Smooth muscle cell (in vitro differentiated cells): Measurements from ENCODE around the gene VSTM1. TPM values are rescaled to one million over a fixed set of nuclear protein-coding genes. Genes with fewer than 3 reads are reported as not detected.

Source experiments
- DNase-seq: peaks from one replicate; lab custom pipeline; 2025; ENCODE audit not compliant: unreplicated experiment; lab: John Stamatoyannopoulos, UW
- H2AFZ ChIP-seq: fragments of 200-600 bp; sonication (generic); 2 replicates; pipeline ENCODE4 v1.6.0; 2016; ENCODE audit warnings: antibody characterized with exemption, low read depth, mild to moderate bottlenecking
- H3F3A ChIP-seq: fragments of 200-600 bp; sonication (generic); 2 replicates; pipeline ENCODE4 v1.6.0; 2017; ENCODE audit warnings: antibody characterized with exemption, low read depth
- H3K27ac ChIP-seq: fragments of 200-600 bp; sonication (generic); 2 replicates; pipeline ENCODE4 v1.5.1; 2016; ENCODE audit warnings: low read depth, mild to moderate bottlenecking
- H3K27me3 ChIP-seq: fragments of 200-600 bp; sonication (generic); 2 replicates; pipeline ENCODE4 v1.6.1; 2016; ENCODE audit warnings: low read depth, mild to moderate bottlenecking
- H3K36me3 ChIP-seq: fragments of 200-600 bp; sonication (generic); 2 replicates; pipeline ENCODE4 v1.5.1; 2016; ENCODE audit warnings: low read depth
- H3K4me1 ChIP-seq: fragments of 200-600 bp; sonication (generic); 2 replicates; pipeline ENCODE4 v1.5.1; 2016; ENCODE audit warnings: low read depth
- H3K4me2 ChIP-seq: fragments of 200-600 bp; sonication (generic); 2 replicates; pipeline ENCODE4 v1.6.0; 2016; ENCODE audit warnings: mild to moderate bottlenecking
- H3K4me3 ChIP-seq: fragments of 200-600 bp; sonication (generic); 2 replicates; pipeline ENCODE4 v1.5.1; 2016; ENCODE audit warnings: mild to moderate bottlenecking
- H3K79me2 ChIP-seq: fragments of 200-600 bp; sonication (generic); 2 replicates; pipeline ENCODE4 v1.6.0; 2016; ENCODE audit warnings: low read depth, mild to moderate bottlenecking
- H3K9ac ChIP-seq: fragments of 200-600 bp; sonication (generic); 2 replicates; pipeline ENCODE4 v1.6.0; 2016; ENCODE audit warnings: low read depth
- H3K9me3 ChIP-seq: fragments of 200-600 bp; sonication (generic); replicated peaks from 2 replicates; pipeline ENCODE4 v1.5.1; 2016; ENCODE audit warnings: low read depth
- H4K20me1 ChIP-seq: fragments of 200-600 bp; sonication (generic); 2 replicates; pipeline ENCODE4 v1.6.0; 2016; ENCODE audit warnings: low read depth
- CTCF ChIP-seq: fragments of 200-600 bp; sonication (generic); IDR thresholded peaks from 2 replicates; pipeline ENCODE4 v1.5.1; 2017; ENCODE audit warnings: borderline replicate concordance, mild to moderate bottlenecking, antibody characterized with exemption; ENCODE audit not compliant: insufficient read depth, poor library complexity, severe bottlenecking
- WGBS: methylation state at CpG from one replicate; pipeline ENCODE4 v1.1.7; 2016; ENCODE audit warnings: low lambda C conversion rate; 5-methylcytosine and 5-hydroxymethylcytosine counted together
- polyA plus RNA-seq: library from polyadenylated mRNA; unstranded; fragments of >200 nt; fragmentation: Nextera tagmentation; extraction: Ambion mirVana; gene quantifications from 2 replicates; pipeline ENCODE4 v1.2.1, GENCODE V29; 2016
- total RNA-seq: library from RNA; depleted of rRNA; stranded (reverse); fragments of >200 nt; gene quantifications from 2 replicates; pipeline ENCODE4 v1.2.3, GENCODE V29; 2014

Gene VSTM1
- total and polyA plus RNA-seq, 2 experiments from 2014 or later: not detected

- Histone ChIP-seq H3K9ac (no peak overlapping the region), H3K4me2 (no peak overlapping the region), H3F3A (no peaks in the 10 kb centered on the region), H3K36me3 (no peaks in the 10 kb centered on the region), H3K27ac (no peak overlapping the region), H2AFZ (no peak overlapping the region), H3K4me1 (no peaks in the 10 kb centered on the region), H3K9me3 (no peaks in the 10 kb centered on the region), H3K79me2 (no peaks in the 10 kb centered on the region), H4K20me1 (no peaks in the 10 kb centered on the region), H3K27me3 (no peaks in the 10 kb centered on the region), H3K4me3 (no peak overlapping the region)
- no peak for TF ChIP-seq CTCF
- DNase-seq: no peak
- 93% methylated on average over 10 of the region's 10 CpGs for WGBS
These were observed 10.1 kb upstream of the VSTM1 start for GRCh38 chr19:54073829-54074228.

GRCh38 chr19:54069470-54069869, 5.8 kb upstream of the VSTM1 start:
- no peaks in the 10 kb centered on the region for H3F3A ChIP-seq

GRCh38 chr19:54062643-54063042, 1.1 kb downstream of the VSTM1 start:
- H3K27ac ChIP-seq: no peak overlapping the region
- H3K9me3 ChIP-seq: no peaks in the 10 kb centered on the region
- WGBS: 91% methylated on average over 9 of the region's 9 CpGs
- no peak overlapping the region for H3K4me3 ChIP-seq
- H3K9ac ChIP-seq: no peak overlapping the region
- H3F3A ChIP-seq: no peaks in the 10 kb centered on the region
- no peaks in the 10 kb centered on the region for H3K79me2 ChIP-seq
- no peak overlapping the region for H3K4me2 ChIP-seq
- no peak for DNase-seq
- no peak overlapping the region for H2AFZ ChIP-seq
- H3K27me3 ChIP-seq: no peaks in the 10 kb centered on the region
- no peaks in the 10 kb centered on the region for H3K36me3 ChIP-seq
- no peaks in the 10 kb centered on the region for H3K4me1 ChIP-seq
- no peaks in the 10 kb centered on the region for H4K20me1 ChIP-seq
- TF ChIP-seq CTCF: no peak

More at GRCh38 chr19:54069470-54069869, 5.8 kb upstream of the VSTM1 start:
- no peaks in the 10 kb centered on the region for H3K27me3 ChIP-seq
- no peaks in the 10 kb centered on the region for H3K9me3 ChIP-seq
- H3K4me3 ChIP-seq: no peak overlapping the region
- no peak overlapping the region for H3K4me2 ChIP-seq
- no peaks in the 10 kb centered on the region for H3K36me3 ChIP-seq
- 81% methylated on average over 5 of the region's 5 CpGs for WGBS
- no peaks in the 10 kb centered on the region for H3K4me1 ChIP-seq
- DNase-seq: no peak
- no peaks in the 10 kb centered on the region for H3K79me2 ChIP-seq
- no peak overlapping the region for H3K27ac ChIP-seq
- no peaks in the 10 kb centered on the region for H4K20me1 ChIP-seq
- H3K9ac ChIP-seq: no peak overlapping the region
- no peak for TF ChIP-seq CTCF
- no peak overlapping the region for H2AFZ ChIP-seq

- Histone ChIP-seq H3K9ac (no peak overlapping the region), H3K9me3 (no peaks in the 10 kb centered on the region), H3K27me3 (no peaks in the 10 kb centered on the region), H3K79me2 (no peaks in the 10 kb centered on the region), H3K4me1 (no peaks in the 10 kb centered on the region), H3K4me3 (no peak overlapping the region), H3F3A (no peaks in the 10 kb centered on the region), H3K36me3 (no peaks in the 10 kb centered on the region), H4K20me1 (no peaks in the 10 kb centered on the region), H2AFZ (no peak overlapping the region), H3K27ac (no peak overlapping the region), H3K4me2 (no peak overlapping the region)
- TF ChIP-seq CTCF: no peak
- 95% methylated on average over 4 of the region's 4 CpGs for WGBS
- no peak for DNase-seq
These were observed 16.1 kb downstream of the VSTM1 start for GRCh38 chr19:54047616-54048015.
